Stromal cell of bone marrow (primary cell): ENCODE data around the gene MTMR12.

ENCODE experiments used
- DNase-seq: peaks from one replicate; pipeline ENCODE4 v3.0.0-alpha.2; 2012; ENCODE audit warnings: low read depth

Gene MTMR12

DNA sequence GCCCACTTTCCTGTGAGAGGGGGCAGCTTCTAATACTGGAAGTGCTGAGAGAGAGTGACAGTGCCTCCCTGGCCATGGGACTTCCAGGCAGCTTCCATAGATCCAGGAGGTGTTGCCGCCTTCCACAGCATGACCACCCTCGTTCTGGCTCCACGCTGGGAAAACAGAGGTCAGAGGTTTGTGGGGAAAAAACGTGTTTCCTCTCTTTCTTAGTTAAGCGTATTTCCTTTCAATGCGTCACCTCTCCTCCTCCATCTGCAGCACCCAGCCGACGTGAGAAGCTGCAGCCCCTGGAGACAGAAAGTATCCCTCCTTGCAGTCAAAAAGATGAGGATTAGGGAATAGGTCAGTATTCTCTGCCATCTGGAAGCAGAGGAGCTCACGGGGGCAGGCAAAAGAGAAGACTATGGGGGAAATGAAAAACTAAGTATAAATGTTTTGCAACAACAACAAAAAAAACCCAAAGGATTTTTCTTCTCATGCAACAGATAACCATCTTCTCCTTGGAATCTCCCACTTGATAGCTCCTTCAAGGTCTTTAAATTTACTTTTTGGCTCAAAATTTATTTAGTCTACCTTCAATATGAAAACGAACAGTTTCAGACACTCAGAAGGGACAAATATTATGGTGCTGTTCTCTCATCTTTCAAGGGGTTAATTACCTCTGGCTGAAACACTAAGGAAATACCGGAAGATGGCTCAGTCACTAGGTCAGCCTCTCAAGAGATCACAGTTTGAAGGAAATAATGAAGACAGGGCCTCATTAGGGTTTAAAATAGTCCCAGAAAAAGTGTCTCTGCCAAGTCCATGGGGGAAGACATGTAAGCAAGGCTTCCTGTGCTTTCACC, 38.0 kb downstream of the MTMR12 start:
- no peak for DNase-seq

DNA sequence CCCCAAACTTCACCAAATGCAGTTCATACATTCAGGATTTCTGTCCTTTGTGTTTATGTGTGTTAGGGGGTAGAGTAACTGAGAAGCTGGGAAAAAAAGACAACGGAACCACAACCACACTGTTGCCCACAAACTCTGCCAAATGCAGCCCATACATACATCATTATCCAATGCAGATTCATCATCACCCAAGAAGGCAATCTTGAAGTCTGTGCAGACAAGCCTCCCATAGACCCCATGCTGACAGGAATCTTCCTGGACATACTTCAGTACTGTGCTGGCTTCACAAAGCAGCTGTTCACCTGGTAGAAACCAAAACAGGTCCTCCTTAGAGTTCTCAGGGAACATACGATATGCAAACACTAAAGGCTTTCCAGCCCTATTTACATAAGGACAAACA, 38.9 kb downstream of the MTMR12 start:
- DNase-seq: no peak

- no peak for DNase-seq
Observed at GRCh38 chr5:32272746-32273145, 40.0 kb downstream of the MTMR12 start.

- DNase-seq: no peak
Observed at GRCh38 chr5:32270946-32271345, 41.8 kb downstream of the MTMR12 start.

GRCh38 chr5:32270178-32270577, 42.6 kb downstream of the MTMR12 start:
- no peak for DNase-seq

DNA sequence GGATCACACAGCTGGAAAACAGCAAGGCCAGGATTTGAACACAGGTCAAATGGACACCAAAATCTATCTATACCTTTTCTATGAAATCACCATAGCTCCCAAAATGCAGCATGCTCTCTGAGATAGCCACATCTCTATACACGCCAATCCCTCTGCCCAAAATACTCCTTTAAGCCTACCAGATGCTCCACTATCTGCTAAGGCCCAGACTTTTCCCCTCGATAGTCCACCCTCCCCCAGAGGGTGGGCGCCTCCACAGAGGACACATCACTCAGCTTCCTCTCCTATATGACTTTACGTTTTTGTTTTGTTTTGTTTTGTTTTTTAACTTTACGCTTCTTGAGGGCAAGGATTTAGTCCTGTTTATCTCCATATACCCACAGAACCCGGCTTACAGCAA, 46.8 kb downstream of the MTMR12 start:
- no peak for DNase-seq

DNA sequence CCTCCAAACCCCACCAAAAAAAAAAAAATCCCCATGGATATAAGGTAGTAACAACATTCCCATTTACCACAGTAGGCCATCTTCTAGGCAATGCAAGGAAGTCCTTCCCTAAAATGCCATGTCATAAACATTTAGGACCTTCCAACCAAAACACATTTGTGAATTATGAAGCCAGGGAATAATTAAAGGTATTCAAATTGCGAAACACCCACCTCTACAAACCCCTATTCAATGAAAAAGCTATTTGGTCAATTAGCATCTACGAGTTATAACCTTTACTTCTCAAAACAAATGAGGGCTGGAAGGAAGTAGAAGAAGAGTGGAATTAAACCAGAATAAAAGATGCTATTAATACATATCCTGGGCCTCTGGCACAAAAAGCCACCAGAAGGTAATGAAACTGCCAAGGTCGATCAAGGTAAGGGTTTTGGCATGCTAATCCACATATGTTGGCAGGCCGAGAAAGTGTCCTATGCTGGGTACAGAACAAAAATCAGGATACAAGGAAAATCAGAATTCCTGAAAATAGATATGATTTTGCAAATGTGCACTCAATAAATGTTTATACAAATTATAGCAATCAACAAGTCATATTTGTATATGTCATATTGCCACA, 47.7 kb downstream of the MTMR12 start:
- DNase-seq: no peak

DNA sequence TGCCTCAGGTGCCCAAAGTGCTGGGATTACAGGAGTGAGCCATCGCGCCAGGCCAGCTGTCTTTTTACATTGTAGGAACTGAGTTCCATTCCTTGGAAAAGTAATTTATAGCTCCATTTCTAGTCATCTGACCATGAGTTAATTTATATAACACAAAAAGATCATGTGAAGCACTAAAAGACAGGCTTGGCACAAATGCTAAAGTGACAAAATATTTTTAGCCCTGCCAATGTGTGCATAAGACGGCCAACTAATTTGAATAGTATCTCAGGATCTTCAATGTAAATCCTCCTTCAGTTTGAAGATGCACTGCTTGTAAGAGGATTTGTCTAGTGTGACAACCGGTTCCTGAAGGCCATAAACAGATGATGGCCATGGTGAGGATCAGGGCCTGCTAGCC, 49.1 kb downstream of the MTMR12 start:
- DNase-seq: no peak

GRCh38 chr5:32261198-32261597, 51.5 kb downstream of the MTMR12 start:
- no peak for DNase-seq

DNA sequence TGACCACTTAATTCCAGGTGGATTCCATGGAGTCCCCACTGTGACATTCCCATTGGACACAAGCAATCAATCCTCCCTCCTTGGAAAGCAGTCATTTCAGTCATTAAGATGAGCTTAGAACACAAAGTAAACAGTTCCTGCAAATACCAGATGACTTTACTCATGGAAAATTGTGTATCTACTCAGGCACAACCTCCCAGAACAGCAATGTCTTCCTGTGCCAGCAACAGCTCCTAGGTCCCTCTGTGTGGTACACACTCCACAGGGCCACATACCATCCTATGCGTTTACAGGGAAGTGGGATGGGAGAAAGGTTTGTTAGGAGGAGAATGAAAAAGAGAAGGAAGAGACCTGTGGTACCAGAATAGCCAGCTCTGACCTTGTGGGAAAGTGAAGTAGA, 53.7 kb downstream of the MTMR12 start:
- DNase-seq: no peak

GRCh38 chr5:32258424-32258823, 54.3 kb downstream of the MTMR12 start:
- DNase-seq: no peak

- no peak for DNase-seq
Observed at GRCh38 chr5:32255540-32255900, 57.2 kb downstream of the MTMR12 start.

- peak; percentile 52 for DNase-seq
Observed at GRCh38 chr5:32254881-32255539, 57.7 kb downstream of the MTMR12 start.

DNA sequence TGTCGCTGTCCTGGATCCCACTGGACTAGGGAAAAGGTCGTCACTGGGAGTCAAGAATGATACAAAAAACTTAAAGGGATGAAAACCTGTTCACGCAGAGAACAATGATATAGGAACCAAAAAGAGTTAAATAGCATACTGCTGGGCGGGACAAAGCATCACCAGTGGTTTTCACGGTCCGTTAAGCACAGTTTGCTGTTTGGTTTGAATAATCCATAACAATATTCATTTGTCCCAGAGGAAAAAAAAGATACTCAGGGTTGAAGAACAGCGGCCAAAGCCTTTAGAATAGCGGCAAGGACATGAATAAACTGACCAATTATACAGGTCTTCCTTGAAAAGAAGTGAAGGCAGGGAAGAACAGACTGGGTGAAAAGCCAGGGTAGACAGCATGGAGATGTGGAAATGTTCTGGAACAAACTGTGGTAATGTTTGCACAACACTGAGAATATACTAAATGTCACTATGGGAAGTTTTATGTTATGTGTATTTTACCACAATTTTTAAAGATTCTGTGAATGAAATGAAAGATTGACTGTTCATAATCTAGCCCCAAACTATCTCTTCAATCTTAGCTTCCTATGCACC, 60.8 kb downstream of the MTMR12 start:
- DNase-seq: no peak

DNA sequence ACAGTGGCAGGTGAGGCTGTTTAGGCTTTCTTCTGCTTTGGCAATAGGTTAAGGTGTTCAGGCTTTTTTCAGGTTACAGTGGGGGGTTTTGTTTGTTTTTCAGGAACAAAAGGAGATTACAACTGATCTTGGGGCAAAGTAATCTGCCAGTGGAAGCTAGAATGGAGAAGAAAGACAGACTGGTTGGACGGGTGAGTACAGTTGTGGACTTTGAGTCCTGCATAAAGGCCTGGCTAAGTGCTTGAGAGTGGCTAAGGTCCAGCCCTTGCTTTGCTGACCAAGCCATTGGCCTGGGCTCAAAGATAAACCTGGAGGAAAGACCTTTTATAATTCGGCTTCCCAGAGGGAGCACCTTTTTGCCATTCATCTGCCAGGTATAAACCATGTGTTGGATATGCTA, 63.1 kb downstream of the MTMR12 start:
- no peak for DNase-seq

DNA sequence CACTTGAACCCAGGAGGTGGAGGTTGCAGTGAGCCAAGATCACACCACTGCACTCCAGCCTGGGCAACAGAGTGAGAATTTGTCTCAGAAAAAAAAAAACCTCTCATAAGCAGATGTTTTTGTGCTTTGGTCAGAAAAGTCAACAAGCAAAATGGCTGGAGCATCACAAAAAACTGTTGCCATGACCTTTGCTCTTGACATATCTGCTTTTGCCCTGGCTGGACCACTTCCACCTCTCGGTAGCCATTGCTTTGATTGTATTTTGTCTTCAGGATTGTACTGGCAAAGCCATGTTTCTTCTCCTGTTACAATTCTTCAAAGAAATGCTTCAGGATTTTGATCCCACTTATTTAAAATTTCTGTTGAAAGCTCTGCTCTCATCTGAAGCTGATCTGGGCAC, 67.0 kb downstream of the MTMR12 start:
- DNase-seq: no peak

DNA sequence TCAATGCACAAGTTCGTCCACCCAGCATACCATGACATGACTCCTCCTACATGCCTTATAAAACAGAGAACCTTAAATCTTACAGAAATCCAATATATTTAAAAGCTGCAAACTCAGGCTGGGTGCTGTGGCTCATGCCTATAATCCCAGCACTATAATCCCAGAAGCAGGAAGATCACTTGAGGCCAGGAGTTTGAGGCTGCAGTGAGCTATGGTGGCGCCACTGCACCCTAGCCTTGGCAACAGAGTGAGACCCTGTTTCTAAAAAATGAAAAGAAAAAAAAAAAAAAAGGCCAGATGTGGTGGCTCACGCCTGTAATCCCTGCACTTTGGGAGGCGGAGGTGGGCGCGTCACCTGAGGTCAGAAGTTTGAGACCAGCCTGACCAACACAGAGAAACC, 68.7 kb downstream of the MTMR12 start:
- DNase-seq: no peak

DNA sequence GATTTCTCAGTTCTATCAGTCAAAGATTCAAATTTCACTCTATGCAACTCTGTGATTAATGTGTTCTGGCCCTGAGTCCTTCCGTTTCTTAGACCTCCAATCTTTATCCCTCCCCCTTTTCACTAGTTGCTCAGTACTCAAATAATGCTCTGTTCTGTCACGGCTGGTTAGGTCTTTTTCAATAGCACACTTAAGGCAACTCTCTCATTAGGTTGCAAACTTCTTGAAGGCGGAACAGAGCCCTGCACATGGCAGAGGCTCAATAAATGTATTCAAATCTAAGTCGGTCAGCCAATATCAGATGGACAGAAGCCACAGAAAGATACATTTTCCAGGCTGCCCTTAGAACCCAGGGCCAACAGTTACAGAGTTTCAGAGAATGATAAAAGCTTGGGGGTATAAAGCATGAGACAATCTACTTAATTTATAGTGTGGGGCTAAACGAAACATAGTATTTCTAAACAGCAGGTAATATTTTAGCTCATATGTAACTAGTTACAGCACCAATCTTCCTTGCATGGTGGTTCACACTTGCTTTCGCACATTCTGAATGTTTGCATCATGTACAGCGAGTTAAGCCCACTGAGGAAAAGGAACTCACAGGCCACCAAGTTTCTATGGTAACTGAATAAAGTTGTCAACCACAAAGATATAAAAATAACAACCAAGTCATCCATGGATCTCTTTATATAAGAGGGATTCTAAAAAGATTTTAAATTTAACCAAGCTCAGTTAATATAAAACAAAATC, 71.5 kb downstream of the MTMR12 start:
- DNase-seq: no peak

GRCh38 chr5:32239385-32239784, 73.4 kb downstream of the MTMR12 start:
- DNase-seq: no peak

- DNase-seq: peak; percentile 43
Observed at GRCh38 chr5:32233696-32234447, 78.9 kb downstream of the MTMR12 start.

- no peak for DNase-seq
Observed at GRCh38 chr5:32233220-32233695, 79.5 kb downstream of the MTMR12 start.
